Astrocyte (in vitro differentiated cells and primary cell): ENCODE results near the gene TMEM236. TPM values are rescaled to one million over a fixed set of nuclear protein-coding genes. Genes with fewer than 3 reads are reported as not detected.

Experiments used
- microRNA-seq: library from miRNA; unstranded; fragments of <30 nt; microRNA quantifications from one replicate; pipeline ENCODE4 v1.2.0, GENCODE V29; 2020
- total RNA-seq: library from RNA; stranded (reverse); gene quantifications from 2 replicates; pipeline ENCODE4 v1.2.1, GENCODE V29; 2021

Gene TMEM236
- total RNA-seq, 1 donor from 2014 or later = 0.43 TPM

Small RNA genes within 50 kb of the gene (microRNA-seq; reads per million reads assigned to microRNA genes)
- not detected for gene MIR511

Other genes starting within 250 kb of the TMEM236 start
- 81.6 and 87.7 TPM in 2 replicates for gene HACD1, start 134.8 kb upstream of the TMEM236 start, total RNA-seq
- 43.0 and 43.4 TPM in 2 replicates for gene STAM, start 108.0 kb upstream of the TMEM236 start, total RNA-seq
- gene MRC1, start 57.1 kb downstream of the TMEM236 start, total RNA-seq = 0.05 and 0.07 TPM in 2 replicates
- gene SLC39A12, start 199.7 kb downstream of the TMEM236 start, total RNA-seq = not detected in 2 replicates